GM13976 (cell line): ENCODE measurements around the gene ERCC8.
A peak's percentile ranks its signal among the peaks of the same experiment; 100 is the strongest.

Experiments used
- DNase-seq: peaks from one replicate; pipeline ENCODE4 v3.0.0; 2012; ENCODE audit warnings: low spot score
- CTCF ChIP-seq: IDR thresholded peaks from 2 replicates; pipeline ENCODE4 v1.5.1; 2012; ENCODE audit warnings: borderline replicate concordance, mild to moderate bottlenecking; ENCODE audit not compliant: insufficient read depth; ENCODE audit errors: extremely low read depth, missing control alignments, control extremely low read depth
- in situ Hi-C: fragments of 300-500 bp; cut with MboI; formaldehyde crosslinking; loops from one replicate; pipeline ENCODE4 v1.12.0; 2022; ENCODE audit warnings: low sequenced_read_pairs, mixed read lengths, inconsistent platforms; ENCODE audit not compliant: unreplicated experiment

The ERCC8 gene

GRCh38 chr5:60958712-60959111 lies 13.8 kb upstream of the ERCC8 start:
- TF ChIP-seq CTCF = no peak
- no peak for DNase-seq
- in situ Hi-C loops = loop anchor here (25.0 kb wide), 1 partner anchor 704 kb away; no protein-coding TSS in a partner anchor

DNA sequence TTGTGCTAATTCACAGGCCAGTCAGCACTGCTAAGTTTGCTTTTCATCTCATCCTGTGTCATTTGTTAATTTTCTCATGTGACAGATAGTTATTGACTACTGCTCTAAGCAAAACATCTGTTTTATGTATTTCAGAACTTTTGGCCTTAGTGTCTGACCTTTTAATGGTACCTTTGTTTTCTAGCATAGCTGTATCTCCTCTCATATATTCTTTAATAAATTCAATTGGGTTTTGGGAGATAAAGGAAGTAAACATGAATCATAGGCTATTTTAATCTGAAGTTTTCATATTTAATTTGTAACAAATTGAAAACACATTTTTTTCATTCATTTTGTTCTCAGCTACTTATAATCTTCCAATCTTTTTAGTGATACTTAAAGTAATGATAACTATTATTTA lies 13.2 kb upstream of the ERCC8 start:
- in situ Hi-C loops = loop anchor here (25.0 kb wide), 1 partner anchor 704 kb away; no protein-coding TSS in a partner anchor
- DNase-seq = no peak
- no peak for TF ChIP-seq CTCF

GRCh38 chr5:60955239-60955638 lies 10.4 kb upstream of the ERCC8 start:
- no peak for DNase-seq
- TF ChIP-seq CTCF = no peak
- in situ Hi-C loops = loop anchor here (25.0 kb wide), 1 partner anchor 707 kb away; no protein-coding TSS in a partner anchor

GRCh38 chr5:60948738-60949137 lies 3.9 kb upstream of the ERCC8 start:
- in situ Hi-C loops = loop anchor here (25.0 kb wide), 1 partner anchor 261 kb away; no protein-coding TSS in a partner anchor
- TF ChIP-seq CTCF = no peak
- no peak for DNase-seq

- no peak for TF ChIP-seq CTCF
- peak; percentile 24 for DNase-seq
- in situ Hi-C loops = loop anchor here (25.0 kb wide), 1 partner anchor 258 kb away; no protein-coding TSS in a partner anchor
Measured at GRCh38 chr5:60945813-60946187, 930 bp upstream of the ERCC8 start.

GRCh38 chr5:60943624-60944023 lies 1.2 kb downstream of the ERCC8 start:
- DNase-seq = no peak
- in situ Hi-C loops = loop anchor here (25.0 kb wide), 1 partner anchor 256 kb away; no protein-coding TSS in a partner anchor
- no peak for TF ChIP-seq CTCF

DNA sequence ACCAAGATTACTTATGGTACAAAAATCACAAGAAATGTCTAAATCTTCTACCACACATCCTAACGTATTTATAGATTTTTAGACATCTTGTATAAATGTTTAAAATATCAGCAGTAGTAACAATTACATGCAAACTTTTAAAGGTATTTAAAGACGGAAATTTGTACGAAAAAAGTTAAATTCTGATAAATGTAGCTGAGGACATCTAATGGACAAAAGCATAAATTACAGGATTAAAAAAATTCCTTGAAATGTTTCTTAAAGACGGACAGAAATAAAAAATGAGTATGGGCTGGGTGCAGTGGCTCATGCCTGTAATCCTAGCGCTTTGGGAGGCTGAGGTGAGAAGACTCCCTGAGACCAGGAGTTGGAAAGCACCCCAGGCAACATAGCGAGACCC lies 15.8 kb downstream of the ERCC8 start:
- no peak for DNase-seq
- in situ Hi-C loops = loop anchor here (25.0 kb wide), 1 partner anchor 242 kb away; no protein-coding TSS in a partner anchor

More for the DNA sequence above, 15.8 kb downstream of the ERCC8 start:
- TF ChIP-seq CTCF = no peak
